IPS-20b (cell line): ENCODE data around the gene MTX1.
"Not testable (repeated sequence)": the region's sequence is repeated elsewhere in the genome, so short reads cannot be mapped to it uniquely, and the experiment has no call there.

Source experiments
- H3K27ac ChIP-seq: one replicate; pipeline ENCODE4 v1.5.1; 2013; ENCODE audit warnings: low read length
- H3K27me3 ChIP-seq: 2 replicates; pipeline ENCODE4 v1.6.1; 2013; ENCODE audit warnings: mild to moderate bottlenecking, low read length, inconsistent platforms; ENCODE audit not compliant: insufficient read depth
- H3K36me3 ChIP-seq: 2 replicates; pipeline ENCODE4 v1.6.1; 2013; ENCODE audit warnings: low read depth, mild to moderate bottlenecking, inconsistent platforms, low read length, moderate library complexity; ENCODE audit not compliant: insufficient read depth
- H3K4me1 ChIP-seq: 2 replicates; pipeline ENCODE4 v1.6.1; 2013; ENCODE audit warnings: mild to moderate bottlenecking, control low read depth, inconsistent platforms, low read length, moderate library complexity; ENCODE audit not compliant: insufficient read depth
- H3K4me3 ChIP-seq: 2 replicates; pipeline ENCODE4 v1.5.1; 2013; ENCODE audit warnings: mild to moderate bottlenecking, low read length, inconsistent platforms
- H3K9ac ChIP-seq: 2 replicates; pipeline ENCODE4 v1.6.1; 2013; ENCODE audit warnings: low read depth, mild to moderate bottlenecking, inconsistent platforms, low read length, moderate library complexity
- H3K9me3 ChIP-seq: 2 replicates; pipeline ENCODE4 v1.6.1; 2013; ENCODE audit warnings: mild to moderate bottlenecking, low read depth, low read length, inconsistent platforms; ENCODE audit not compliant: insufficient read depth

Gene MTX1

DNA sequence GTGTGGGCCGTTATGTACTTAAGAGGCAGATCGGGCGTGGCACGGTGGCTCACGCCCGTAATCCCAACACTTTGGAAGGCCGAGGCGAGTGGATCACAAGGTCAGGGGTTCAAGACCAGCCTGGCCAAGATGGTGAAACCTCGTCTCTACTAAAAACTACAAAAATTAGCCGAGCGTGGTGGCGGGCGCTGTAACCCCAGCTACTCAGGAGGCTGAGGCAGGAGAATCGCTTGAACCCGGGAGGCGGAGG is 14.6 kb upstream of the MTX1 start:
- Histone ChIP-seq H3K4me3 (peak overlapping the region; percentile 99), H3K9ac (peak overlapping the region; percentile 92; the same call in 1 of the 2 replicates), H3K4me1 (peaks cover 19% of the 10 kb centered on the region), H3K27ac (peak overlapping the region; percentile 89), H3K36me3 (peaks cover 33% of the 10 kb centered on the region)
- H3K27me3 ChIP-seq, H3K9me3 ChIP-seq: not testable (repeated sequence)

DNA sequence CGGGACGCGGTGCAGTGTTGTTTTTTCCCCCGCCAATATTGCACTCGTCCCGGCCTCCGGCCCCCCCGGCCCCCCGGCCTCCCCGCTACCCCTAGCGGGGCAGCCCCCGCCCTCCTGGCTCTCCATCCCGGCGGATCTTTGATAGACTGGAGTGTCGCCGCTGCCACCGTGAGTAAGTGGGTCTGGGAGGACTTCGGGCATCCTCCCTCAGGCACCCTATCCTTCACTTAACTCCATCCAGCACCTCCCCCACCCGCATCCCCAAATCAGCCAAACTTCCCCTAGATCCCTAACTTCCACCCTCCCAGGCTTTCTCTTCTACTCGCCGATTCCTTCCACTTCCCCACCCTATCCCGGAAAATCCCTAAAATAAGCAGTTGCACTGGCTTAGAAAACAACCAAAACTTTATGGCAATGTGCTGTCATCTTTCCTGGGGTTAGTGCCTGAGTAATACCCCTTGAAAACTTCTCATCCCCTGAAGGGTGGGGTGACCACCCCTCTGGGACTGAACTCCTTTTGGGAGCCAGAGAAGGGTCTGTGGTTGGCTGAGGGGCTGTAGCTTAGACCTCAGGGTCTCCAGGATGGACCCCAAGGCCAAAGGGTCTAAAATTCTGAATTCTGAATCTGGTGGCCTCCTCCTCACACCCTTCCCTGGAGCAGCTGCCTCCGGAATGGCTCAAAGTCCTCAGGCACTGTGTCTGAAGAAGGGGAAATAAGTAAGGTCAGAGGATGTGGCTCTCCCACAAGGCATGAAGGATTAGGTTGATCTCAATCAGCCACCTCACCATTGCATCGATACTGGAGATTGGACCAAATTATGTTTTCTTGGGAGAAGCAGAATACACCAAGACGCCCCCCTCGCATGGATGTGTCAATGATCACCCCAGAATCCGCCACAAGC is 13.0 kb upstream of the MTX1 start:
- H3K36me3 ChIP-seq = peaks cover 48% of the 10 kb centered on the region
- peak overlapping the region; percentile 97 for H3K27ac ChIP-seq
- H3K9ac ChIP-seq = peak overlapping the region; percentile 99

DNA sequence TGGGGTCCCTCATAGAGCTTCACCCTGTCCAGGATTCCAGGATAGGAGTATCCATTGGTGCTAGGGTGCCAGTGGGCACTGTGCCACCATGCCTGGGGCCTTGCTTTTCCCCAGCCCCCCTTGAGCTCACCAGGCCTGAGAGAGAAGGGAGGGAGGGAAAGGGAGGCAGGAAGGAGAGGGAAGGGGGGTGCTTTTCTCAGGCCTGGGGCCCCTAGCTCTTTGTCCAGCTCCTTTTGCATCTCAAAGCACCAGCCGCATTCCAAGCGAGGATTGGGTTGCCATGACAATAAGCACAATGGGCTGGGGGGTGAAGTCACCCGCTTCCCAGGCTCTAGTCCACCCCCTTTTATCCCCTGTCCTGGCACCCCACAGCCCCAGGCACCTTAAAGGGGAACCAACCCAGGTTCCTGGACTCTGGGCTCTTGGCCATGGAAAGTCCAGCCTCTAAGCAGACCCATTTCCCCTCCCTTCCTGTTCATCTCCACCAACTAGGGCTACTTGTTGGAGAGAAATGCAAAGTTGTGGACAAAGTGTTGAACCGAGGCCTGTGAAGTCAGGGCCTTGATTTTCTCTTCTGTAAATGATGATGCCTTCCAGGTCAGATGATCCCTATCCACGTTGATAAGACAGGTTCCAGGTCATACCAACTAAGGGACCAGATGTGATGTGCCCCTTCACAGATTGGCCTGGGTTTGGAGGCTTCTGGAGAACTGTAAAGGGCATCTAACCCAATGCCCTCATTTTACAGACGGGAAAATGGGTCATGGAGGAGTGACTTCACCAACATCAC is 12.2 kb upstream of the MTX1 start:
- H3K4me1 ChIP-seq = peaks cover 19% of the 10 kb centered on the region

More for the DNA sequence above, 13.0 kb upstream of the MTX1 start:
- Histone ChIP-seq H3K4me1 (peaks cover 19% of the 10 kb centered on the region), H3K4me3 (peak overlapping the region; percentile 99), H3K9me3 (no peaks in the 10 kb centered on the region), H3K27me3 (no peaks in the 10 kb centered on the region)

DNA sequence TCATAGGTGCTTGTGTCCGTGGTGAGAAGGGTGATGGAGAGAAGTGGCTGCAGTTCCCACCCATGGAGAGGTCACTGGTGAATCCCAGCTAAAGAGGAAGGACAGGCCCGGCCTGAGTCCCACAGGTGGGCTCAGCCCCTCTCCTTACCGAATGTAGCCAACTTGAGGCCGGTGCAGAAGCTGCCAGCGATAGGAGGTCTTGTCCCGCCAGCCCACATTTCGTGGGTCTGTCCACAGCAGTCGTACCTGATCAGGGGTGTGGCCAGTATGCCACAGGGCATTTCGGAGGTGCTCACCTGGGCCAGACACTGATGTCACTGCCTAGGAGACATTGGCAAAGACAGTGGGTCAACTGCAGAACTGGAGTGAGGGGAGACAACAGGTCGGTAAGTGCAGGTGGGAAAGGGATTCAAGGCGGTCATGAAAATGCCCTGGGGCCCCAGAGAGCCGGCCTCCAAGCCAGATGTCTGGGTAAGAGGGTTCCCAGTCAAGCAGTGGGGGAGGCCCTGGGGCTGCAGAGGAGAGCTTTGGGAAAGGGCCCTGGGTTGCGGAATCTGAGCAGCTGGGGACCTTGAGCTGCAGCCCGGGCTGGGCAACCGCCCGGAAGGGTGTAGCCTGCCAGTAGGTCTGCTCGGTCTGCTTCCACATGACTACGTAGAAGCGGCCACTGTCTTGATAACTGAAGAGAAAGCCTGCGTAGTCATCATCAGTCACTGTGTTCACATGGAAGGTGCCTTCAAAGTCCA is 11.4 kb upstream of the MTX1 start:
- Histone ChIP-seq H3K4me1 (peaks cover 19% of the 10 kb centered on the region), H3K36me3 (peaks cover 64% of the 10 kb centered on the region), H3K9ac (peak overlapping the region; percentile 99; the same call in 1 of the 2 replicates), H3K9me3 (no peaks in the 10 kb centered on the region), H3K4me3 (peak overlapping the region; percentile 99), H3K27ac (peak overlapping the region; percentile 98), H3K27me3 (no peaks in the 10 kb centered on the region)

More for the DNA sequence above, 12.2 kb upstream of the MTX1 start:
- Histone ChIP-seq H3K27me3 (no peaks in the 10 kb centered on the region), H3K4me3 (peak overlapping the region; percentile 99), H3K9ac (peak overlapping the region; percentile 99), H3K9me3 (no peaks in the 10 kb centered on the region), H3K27ac (peak overlapping the region; percentile 98), H3K36me3 (peaks cover 57% of the 10 kb centered on the region)

DNA sequence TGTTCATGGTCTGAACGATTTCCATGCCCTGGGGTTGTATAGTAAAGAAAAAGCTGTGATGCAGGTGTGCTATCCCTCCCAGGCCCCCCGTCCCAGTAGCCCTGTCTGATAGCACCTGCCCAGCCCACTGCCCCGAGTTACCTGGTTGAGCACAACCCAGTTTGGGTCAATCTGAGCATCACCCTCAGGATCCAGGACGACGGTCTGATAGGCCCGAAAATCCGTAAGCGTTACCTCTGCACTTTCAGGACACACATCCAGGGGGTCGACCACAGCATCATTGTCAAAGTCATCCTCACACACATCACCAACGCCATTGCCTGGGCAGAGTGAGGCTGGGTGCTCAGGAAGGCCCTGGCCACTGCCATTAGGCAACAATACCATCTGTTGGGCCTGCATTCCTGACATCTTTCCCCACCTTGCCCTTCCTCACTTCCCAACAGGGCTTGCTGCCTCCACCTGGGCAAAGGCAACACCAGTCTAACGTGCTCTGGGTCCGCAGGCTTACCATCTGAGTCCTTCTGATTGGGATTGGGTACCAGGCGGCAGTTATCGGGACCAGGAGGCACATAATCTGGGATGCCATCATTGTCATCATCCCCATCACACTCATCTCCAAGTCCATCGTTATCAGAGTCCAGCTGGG is 10.5 kb upstream of the MTX1 start:
- H3K36me3 ChIP-seq = peaks cover 74% of the 10 kb centered on the region

DNA sequence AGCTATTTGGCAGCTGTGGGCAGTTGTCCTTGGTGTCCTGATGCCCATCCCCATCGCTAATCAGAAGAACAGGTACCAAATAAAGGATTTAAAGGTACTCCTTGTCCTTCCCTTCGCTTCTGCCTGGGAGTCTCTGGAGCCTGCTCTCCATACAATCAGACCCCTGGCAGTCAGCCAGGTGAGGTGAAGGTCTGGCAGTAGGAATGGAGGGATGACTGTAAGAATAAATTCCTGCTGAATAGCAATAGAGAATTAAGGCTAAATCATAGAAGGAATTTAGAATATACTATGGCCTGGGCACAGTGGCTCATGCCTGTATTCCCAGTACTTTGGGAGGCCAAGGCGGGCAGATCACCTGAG is 10.0 kb upstream of the MTX1 start:
- peaks cover 15% of the 10 kb centered on the region for H3K4me1 ChIP-seq
- no peak overlapping the region for H3K4me3 ChIP-seq
- no peaks in the 10 kb centered on the region for H3K9me3 ChIP-seq
- no peak overlapping the region for H3K9ac ChIP-seq
- H3K36me3 ChIP-seq = peaks cover 79% of the 10 kb centered on the region
- H3K27ac ChIP-seq = no peak overlapping the region
- H3K27me3 ChIP-seq = no peaks in the 10 kb centered on the region

More for the DNA sequence above, 10.5 kb upstream of the MTX1 start:
- Histone ChIP-seq H3K4me3 (peak overlapping the region; percentile 99; the same call in 1 of the 2 replicates), H3K9ac (no peak overlapping the region), H3K27ac (no peak overlapping the region), H3K9me3 (no peaks in the 10 kb centered on the region), H3K4me1 (peaks cover 15% of the 10 kb centered on the region), H3K27me3 (no peaks in the 10 kb centered on the region)

DNA sequence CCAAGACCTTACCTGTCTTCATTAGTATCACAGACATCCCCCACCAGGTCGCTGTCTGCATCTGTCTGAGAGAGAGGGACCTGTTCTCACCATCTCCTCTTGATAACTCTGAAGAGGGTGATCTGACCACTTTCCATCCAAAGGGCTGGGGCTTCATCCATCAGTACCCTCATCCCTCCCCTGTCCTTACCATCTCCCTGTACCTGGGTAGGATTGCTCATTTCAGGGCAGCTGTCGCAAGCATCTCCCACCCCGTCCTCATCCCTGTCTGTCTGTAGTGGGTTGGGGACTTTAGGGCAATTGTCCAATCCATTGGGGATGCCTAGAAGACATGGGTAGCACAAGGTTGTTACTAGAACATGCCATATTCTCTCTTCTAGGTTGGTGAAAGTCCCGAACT is 8.7 kb upstream of the MTX1 start:
- Histone ChIP-seq H3K4me3 (no peak overlapping the region), H3K27me3 (no peaks in the 10 kb centered on the region), H3K27ac (no peak overlapping the region), H3K4me1 (peaks cover 15% of the 10 kb centered on the region), H3K36me3 (peaks cover 89% of the 10 kb centered on the region), H3K9ac (no peak overlapping the region), H3K9me3 (no peaks in the 10 kb centered on the region)

DNA sequence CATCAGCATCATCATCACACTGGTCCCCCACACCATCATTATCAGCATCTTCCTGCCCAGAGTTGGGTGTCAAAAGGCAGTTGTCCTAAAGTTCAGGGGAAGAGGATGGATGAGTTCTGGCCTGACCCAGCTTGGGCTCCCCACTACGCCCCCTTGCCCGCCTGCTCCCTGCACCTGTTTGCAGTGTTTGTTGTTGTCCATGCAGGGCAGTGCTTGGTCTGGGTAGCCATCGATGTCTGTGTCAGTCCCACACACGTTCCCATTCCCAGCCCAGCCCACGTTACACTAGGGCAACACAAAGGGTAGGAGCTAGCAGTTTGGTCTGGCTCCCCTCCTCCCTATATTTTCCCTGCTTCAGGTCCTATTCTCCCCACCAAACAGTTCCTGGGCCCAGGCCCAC is 7.6 kb upstream of the MTX1 start:
- Histone ChIP-seq H3K4me1 (peaks cover 15% of the 10 kb centered on the region), H3K27ac (no peak overlapping the region), H3K36me3 (peaks cover 83% of the 10 kb centered on the region), H3K9me3 (no peaks in the 10 kb centered on the region), H3K4me3 (no peak overlapping the region), H3K9ac (no peak overlapping the region), H3K27me3 (no peaks in the 10 kb centered on the region)

DNA sequence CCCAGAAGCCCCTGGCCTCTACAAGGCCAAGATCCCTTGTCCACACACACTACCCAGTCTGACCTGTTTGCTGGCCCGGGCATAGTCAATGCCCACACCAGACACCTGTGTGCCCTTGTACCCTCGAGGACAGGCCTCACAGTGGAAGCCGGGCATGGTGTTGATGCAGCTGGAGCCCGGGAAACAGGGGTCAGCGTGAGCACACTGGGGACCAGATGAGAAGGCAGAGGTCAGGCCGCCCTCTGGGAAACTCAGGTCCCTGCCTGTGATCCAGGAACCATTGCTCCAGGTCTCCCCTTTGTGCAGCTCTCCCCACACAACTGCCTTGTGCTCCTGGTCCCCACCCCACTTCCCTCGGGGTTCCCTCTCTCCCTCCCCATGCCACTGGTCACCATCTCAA is 6.3 kb upstream of the MTX1 start:
- peaks cover 73% of the 10 kb centered on the region for H3K36me3 ChIP-seq
- H3K4me1 ChIP-seq = peaks cover 10% of the 10 kb centered on the region
- no peak overlapping the region for H3K27ac ChIP-seq
- no peaks in the 10 kb centered on the region; the same call in 1 of the 2 replicates for H3K27me3 ChIP-seq
- no peaks in the 10 kb centered on the region for H3K9me3 ChIP-seq
- no peak overlapping the region for H3K9ac ChIP-seq
- H3K4me3 ChIP-seq = no peak overlapping the region

DNA sequence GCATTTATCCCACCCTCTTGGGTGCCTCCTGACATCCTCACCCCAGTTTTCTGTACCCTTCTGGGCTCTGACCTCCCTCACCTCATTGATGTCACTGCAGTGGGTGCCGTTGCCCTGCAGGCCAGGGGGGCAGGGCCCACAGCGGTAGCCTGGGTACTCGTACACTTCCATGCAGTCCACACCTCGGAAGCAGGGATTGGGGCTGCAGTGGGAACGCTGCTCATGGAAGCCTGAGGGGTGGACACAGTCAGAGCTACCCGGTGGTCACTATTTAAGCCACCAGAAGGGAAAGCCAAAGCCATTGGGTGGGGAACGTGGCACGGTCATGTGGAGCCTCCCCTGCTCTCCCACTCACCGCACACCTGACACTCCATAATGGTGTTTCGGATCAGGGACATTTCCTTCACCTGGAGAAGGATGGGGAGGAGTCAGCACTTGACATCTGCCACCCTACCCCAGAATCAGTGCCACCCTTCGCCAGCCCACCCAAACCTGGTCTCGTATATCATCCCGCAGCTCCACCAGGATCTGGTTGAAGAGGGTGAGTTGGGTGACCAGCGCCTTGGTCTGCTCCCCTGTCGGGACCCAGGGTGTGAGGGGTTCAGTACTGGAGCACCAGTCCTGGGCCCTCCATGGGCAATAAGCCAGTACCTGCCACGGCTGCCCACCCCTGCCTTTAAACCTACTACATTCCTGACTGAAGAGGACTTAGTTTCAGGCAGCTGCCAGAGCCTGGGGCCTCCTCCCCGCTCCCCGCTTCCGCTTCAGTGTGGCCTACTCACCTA is 5.6 kb upstream of the MTX1 start:
- H3K4me3 ChIP-seq = no peak overlapping the region
- H3K27me3 ChIP-seq = no peaks in the 10 kb centered on the region; the same call in 1 of the 2 replicates
- no peak overlapping the region for H3K9ac ChIP-seq
- H3K27ac ChIP-seq = no peak overlapping the region
- H3K4me1 ChIP-seq = peaks cover 8% of the 10 kb centered on the region; the same call in 1 of the 2 replicates
- peaks cover 66% of the 10 kb centered on the region for H3K36me3 ChIP-seq
- no peaks in the 10 kb centered on the region for H3K9me3 ChIP-seq
